LNCAP (cell line): Measurements from ENCODE around the gene ALG12.

Experiments
- CTCF ChIP-seq: fragments of 450-650 bp; IDR thresholded peaks from 2 replicates; pipeline ENCODE4 v1.5.1; 2017; ENCODE audit warnings: mild to moderate bottlenecking

The ALG12 gene

DNA sequence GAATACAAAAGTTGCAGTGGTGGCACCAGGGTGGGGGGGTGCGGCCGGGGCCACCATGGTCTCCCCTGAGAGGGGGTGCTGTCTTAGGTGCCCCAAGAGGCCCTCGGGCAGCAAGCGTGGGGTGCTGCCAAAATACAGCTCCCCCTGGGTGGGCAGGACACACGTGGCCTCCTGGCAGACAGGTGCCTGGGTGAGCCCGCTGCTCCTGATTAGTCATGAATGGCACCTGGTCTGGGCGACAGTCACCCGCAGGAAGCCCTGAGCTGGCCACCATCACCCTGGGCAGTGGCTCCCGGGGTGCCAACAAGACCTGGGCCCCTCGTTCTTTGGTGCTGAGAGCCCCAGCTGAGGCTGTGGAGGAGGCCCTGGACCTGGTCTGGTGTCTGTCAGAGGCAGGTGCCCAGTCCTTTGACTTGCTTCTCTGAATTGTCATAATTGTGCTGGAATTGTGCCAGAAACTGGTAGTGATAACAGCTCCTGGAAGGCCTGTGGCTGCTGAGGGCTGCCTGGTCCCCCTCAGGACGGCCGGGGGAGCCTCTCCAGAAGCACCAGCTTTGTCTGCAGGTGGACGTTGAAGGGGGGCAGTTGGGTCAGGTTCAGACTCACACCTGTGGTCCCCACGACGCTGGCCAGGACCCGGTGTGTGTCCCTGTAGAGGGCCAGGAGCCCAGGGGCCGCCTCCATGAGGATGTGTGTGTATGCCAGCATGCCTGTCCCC, 14.8 kb downstream of the ALG12 start:
- no peak for TF ChIP-seq CTCF

GRCh38 chr22:49901457-49901856, 16.8 kb downstream of the ALG12 start:
- no peak for TF ChIP-seq CTCF

DNA sequence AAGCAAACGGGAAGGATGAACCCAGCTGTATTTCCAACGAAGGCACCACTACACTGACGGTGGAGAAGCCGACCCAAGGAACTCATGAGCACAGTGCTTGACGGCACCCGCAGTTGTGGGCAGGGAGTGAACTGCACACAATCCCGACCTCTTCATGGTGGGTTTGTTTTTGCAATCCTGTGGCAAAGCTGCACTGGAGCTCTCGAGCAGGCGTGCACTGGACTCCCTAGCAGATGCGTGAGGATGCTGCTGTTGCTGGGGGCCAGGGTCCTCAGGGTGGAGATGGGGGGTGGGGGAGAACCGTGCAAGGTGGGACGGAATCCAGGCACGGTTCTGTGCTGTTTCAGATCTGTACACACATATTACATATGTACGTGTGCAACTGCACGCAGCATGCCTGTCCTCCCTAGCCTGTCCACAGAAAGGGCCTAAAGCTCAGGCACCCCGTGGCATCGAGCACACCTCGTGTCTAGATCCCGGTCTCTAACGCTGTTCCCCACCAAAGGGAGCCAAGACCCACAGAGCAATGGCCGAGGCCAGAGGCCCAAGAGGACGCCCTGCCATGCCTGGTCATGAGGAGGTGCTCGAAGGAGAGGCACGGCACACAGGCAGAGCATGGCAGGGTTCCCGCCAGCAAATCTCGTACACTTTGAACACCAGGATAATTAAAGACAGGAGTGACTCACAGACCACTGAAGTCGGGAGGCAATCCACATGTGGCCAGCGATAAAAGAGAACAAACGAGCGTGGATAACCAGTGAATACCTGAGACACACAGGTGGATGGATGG, 17.6 kb downstream of the ALG12 start:
- no peak for TF ChIP-seq CTCF

GRCh38 chr22:49899530-49899929, 18.7 kb downstream of the ALG12 start:
- TF ChIP-seq CTCF = no peak

GRCh38 chr22:49897015-49897684, 21.1 kb downstream of the ALG12 start:
- no peak for TF ChIP-seq CTCF

DNA sequence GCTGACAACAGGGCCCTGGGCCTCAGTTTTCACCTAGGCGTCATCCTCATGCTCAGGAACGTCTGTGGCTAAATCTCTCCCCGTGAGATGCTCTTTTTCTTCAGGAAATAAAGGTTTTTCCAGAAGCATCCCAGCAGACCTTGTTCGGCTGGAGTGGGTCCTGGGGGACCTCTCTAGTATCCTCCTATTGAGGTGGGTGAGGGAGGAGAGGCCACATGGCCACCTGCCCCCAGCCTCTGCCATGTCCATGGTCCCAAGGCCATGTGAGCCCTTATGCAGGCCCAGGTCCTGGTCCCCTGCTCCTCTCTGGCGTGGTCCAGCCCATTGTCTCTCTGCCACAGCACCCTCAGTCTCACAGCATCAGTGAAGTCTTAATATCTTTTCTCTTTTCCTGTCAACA, 22.0 kb downstream of the ALG12 start:
- TF ChIP-seq CTCF = no peak

DNA sequence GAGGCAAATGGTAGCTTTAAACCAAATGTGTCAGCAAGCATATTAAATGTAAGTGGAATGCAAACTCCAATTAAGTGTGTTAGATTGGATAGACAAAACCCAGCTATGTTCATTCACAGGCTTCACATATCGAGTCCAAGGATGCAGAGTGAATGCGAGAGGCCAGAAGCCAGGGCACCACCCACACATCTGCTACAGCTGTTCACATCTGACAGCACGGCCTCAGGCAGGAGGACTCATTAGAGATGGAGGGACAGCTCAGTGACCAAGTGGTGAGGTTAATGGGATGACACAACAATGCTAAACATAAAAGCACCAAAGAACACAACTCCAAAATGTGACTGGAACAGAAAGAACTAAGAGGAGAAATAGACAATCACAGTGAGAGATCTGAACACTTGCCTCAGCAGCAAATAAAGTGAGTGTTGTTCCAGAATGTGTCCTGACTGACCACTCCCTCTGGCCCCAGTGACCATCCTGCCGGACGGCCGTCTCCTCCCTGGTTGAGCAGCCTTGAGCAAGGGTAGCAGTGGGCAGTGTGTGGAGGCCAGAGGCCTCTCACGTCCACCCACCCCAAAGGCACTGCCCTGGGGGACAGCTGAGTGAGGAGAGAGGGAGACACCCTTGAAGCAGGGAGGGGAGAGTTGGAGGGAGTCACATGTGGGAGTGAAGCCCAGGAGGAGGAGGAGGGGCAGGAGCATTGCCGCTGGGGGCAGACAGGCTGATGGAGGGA, 23.8 kb downstream of the ALG12 start:
- no peak for TF ChIP-seq CTCF
